Measurements from ENCODE around the gene L3MBTL1.

Gene L3MBTL1

DNA sequence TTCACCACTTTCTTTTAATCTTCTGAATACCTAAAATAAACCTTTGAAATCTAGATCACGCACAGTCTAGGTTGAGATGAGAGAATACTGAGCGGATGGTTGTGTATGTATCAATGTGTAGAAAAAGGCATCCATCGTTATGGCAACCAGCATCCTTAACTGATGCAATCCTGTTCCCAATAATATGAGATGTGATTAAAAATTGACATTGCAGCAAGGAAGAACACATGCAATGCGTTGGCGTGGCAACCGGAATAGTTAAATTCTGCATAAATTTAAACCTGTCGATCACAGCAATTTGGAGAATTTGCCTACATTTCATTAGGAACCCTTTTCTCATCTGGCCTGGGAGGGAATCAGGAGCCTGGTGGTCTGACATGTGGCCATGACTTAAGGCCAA lies 1.3 kb upstream of the L3MBTL1 start:
- DNase-seq (ENCODE audit: low read depth) = no peak

DNA sequence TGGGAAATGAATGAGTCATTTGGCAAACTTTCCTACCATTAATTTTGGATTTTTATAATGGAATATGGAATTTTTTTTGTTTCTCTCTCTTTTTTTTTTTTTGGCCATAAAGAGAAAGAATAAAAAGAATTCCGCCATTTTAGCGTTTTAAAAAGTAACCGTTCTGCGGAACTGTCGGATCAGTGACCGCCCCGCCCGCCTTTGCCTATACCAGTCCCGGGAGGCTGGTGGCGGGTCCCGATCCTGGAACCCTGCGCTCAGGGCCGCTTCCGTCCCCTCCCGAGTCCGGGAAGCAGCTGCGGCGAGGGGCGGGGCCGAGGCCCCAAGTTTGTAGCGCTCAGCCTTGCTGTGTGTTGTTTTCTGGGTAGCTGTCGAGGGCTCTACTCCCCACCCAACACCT lies 609 bp downstream of the L3MBTL1 start:
- no peak for DNase-seq (ENCODE audit: low read depth)

DNA sequence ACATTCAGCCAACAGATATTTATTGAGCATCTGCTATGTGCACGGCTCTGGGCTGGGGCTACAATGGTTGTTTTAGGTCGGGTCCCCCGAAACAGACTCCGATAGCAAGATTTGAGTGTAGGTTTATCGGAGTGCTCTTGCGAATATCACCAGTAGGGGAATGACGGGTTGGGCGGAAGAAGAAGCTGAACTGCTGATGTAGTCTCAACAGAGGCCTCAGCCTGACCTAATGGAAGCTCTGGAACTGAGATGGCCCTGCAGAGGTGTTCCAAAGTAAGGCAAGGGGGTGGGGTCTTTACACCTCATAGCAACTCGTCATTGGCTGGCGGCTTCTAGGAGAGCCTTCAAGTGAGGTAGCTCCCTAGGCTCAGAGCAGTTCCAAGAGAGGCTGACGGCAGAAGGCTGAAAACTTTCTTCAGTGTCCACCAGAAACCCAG lies 1.1 kb downstream of the L3MBTL1 start:
- DNase-seq (ENCODE audit: low read depth) = no peak

DNA sequence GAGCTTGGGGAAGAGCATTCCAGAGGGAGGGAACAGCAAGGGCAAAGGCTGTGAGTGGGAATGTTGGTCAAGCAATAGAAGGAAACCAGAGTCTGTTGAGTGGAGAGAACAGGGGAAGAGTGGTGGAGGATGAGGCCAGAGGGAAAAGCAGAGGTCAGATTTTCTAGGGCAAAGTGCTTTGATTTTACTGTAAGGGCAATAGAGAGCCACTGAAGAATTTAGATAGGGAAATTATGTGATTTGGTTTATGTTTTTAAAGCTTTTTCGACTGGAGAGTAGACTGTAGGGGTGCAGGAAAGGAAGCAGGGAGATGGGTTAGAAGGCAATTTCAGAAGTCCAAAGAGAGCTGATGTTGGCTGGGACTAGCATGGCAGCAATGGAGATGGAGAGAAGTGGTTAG lies 4.4 kb downstream of the L3MBTL1 start:
- no peak for DNase-seq (ENCODE audit: low read depth)

DNA sequence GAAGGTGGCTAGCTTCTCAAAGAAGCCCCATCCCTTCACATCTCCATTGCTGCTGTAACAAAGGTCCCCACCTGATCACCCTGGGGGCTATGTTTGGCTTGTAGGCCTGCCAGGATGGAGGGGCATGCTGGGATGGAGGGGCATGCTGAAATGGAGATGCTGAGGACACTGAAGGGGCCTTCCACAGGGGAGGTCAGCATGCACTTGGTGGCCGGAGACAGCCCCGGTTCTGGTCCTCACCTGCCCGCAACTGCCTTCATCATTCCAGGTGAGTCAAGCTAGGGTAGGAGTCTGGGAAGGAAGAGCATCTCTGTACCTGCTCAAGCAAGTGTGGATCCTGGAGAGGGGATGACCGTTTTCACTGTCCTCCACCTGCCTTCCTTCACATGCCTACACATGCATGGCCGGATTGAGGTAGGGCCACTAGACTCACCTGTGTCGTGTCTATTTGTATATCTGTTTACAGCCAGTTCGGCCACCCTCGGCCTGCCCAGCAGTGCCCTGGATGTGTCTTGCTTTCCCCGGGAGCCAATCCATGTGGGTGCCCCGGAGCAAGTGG lies 6.0 kb downstream of the L3MBTL1 start:
- no peak for DNase-seq (ENCODE audit: low read depth)

DNA sequence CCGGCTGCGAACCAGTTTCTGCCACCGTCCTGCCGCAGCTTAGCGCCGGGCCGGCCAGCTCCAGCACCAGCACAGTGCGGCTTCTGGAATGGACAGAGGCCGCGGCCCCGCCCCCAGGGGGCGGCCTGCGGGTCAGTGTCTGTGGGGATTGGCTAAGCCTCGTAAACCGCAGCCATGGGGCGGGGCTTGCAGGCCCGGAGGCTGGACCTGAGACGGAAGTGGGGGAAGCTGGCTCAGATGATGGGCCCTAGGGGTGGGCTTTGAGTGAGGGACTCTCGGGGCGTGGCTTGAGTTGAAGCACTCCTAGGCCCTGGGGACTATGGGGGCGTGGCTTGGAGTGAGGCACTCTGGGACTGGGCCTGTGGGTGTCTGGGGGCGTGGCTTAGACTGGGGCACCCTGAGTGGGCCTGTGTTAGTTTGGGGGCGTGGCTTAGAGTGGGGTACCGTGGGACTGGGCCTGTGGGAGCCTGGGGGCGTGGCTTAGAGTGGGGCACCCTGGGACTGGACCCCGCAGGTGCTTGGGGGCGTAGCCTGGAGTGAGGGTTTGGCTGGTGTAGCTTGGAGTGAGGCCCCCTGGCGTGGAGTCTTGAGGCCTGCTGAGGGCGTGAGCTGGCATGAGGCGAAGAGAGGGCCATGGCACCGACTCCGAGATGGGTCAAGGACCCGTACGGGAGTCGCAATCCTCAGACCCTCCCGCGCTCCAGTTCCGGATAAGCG lies 6.6 kb downstream of the L3MBTL1 start:
- peak; percentile 99 for DNase-seq (ENCODE audit: low read depth)

DNA sequence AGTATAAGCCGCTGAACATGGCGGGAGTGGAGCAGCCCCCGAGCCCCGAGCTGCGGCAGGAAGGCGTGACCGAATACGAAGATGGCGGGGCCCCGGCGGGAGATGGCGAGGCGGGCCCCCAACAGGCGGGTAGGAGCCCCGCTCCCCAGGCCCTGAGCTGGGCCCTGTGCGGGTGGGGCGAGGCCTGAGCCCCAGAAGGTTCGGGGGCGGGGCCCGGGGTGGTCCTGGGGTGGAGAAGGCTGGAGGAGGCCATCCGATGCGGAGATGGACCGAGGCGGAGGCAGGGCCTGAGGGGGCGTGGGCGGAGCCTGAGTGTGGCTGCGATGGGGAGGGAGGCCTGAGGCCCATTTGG lies 7.1 kb downstream of the L3MBTL1 start:
- peak; percentile 16 for DNase-seq (ENCODE audit: low read depth)

DNA sequence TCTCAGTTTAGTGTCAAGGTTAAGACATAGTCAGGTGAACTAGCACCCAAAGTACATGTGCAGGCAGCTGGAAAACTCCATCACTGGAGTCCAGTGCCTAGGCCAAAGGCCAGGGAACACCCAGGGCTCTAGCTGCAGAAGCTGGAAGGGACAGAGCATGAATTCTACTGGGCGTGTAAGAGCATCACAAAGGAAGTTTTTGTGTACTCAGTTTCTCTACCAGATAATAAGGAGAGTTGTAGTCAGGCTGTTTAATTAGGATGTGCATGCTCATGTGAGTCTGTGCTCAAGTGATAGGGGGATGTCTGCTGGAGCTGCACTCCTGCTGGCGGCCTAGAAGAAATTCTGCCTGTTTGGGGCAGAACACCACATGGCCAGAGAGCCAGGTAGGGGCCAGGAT lies 8.1 kb downstream of the L3MBTL1 start:
- no peak for DNase-seq (ENCODE audit: low read depth)

DNA sequence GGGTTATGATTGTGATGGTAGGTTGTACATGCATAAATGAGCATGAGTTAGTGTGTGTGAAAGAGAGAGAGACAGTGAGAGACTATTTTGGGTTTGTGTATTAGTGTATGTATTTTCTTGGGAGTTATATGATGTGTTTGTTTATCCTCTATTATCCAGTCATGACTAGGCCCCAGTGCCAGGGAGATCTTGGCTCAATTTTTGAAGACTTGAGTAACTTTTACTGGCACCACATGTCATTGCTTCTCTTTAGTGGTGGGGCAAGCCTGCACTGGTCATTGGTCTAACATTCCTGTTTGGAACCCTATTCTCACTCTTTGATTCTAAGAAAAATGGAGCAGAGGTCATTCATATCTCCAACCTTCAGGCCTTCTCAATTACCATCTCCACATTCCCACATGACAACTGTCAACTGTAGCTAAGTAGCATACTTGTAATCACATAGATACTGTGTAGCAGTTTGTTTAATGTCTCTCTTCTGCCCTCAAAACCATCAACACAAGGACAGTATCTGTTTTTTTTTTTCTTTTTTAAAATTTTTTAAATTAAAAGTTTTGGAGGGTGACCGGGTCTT lies 8.8 kb downstream of the L3MBTL1 start:
- no peak for DNase-seq (ENCODE audit: low read depth)

DNA sequence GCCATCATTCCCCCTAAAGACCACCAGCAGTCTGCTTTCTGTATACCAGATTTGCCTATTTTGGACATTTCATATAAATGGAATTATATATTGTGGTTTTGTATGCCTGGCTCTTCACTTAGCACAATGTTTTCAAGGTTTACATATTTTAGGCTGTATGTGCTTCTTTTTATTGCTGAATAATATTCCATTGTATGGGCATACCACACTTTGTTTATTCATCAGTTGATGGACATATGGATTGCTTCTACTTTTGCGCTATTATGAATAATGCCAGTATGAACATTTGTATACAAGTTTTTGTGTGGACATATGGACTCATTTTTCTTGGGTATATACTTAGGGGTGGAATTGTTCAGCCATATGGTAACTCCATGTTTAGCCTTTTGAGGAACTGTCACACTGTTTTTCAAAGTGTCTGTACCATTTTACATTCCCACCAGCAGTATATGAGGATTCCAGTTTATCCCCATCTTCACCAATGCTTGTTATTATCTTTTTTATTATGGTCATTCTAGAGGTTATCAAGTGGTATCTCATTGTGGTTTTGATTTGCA lies 12.7 kb downstream of the L3MBTL1 start:
- no peak for DNase-seq (ENCODE audit: low read depth)

DNA sequence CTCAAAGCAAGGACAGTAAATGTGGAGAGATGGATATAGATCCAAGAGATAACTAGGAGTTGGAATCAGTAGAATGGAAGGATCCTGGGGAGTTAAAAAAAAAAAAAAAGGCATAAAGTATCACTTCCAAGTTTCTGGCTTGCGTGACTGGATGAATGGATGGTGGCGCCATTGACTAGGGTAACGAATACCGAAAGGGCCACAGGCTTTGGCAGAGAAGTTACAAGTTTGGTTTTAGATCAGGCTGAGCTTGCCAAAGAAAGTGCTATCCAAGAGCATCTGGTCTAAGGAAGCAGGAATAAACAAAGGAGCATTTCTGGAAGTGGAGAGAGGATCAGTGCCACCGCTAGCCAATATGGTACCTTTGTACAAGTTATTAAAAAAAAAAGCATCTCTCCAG lies 17.5 kb downstream of the L3MBTL1 start:
- no peak for DNase-seq (ENCODE audit: low read depth)

DNA sequence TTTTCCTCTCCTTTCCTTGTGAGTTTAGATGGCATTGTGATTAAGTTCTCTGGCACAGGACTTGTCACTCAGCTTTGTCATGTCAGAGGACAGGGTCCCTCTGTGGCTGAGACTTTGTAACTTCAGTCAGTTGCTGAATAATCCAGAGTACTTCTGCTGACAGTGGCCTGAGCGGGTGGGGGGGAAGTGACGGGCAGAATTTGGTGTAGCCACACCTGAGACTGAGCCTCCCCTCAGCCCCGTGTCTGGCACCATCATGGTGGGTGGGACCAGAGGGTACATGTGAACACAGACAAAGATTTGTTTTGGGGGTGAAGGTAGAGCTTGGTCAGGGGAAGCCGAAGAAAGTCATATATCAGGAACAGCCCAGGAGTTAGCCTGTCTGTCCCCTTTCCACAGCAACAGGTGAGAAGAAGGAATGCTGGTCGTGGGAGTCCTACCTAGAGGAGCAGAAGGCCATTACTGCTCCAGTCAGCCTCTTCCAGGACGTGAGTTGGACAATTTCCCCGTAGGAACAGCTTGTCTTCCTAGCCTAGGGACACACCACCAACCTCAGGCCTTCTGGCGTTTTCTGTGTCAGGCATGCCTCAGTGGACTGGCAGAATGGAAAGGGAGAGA lies 20.9 kb downstream of the L3MBTL1 start:
- no peak for DNase-seq (ENCODE audit: low read depth)

DNA sequence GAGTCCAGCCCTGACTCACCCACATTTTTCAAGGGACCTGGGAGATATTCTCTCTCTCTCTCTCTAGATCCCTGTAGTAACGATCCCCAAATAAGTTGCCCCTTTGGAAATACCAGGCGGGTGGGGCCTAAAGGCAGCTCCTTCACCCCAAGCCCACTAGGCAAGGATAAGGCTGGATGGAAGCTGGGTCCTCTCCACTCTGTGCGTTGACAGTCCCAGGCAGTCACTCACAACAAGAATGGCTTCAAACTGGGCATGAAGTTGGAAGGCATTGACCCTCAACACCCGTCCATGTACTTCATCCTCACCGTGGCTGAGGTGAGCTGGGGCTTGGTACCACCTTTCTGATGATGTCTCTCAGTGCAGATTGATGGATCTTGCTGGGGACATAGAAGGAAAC lies 21.6 kb downstream of the L3MBTL1 start:
- no peak for DNase-seq (ENCODE audit: low read depth)

DNA sequence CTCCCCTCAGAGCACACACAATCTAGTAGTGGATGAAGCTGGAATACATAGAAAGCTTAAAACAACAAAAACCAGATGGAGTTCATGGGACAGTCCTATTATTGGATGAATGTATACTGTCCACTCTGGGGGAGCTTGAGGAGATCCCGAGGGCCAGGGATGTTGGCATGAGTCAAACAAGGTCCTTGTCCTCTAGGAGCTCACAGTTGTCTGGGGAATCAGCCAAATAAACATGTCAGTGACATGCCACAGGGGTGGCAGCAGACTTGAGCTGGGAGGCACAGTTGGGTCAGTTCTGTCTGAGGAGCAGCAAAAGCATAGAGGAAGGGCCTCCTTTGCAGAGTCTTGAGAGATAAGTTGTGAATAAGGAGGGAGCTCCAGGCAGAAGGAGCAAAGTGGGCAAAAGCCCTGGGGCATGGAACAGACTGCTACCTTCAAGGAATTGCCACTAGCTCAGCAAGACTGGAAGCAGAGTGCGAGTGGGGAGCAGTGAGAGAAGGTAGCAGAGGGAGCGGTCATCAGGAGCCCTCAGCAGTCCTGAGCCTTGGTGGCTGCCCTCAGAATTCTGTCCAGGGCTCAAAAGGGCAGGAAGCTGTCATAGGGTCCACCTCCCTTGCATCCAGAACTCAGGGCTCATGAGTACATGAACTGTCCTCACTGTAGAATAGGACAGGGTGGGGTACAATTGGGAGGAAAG lies 22.1 kb downstream of the L3MBTL1 start:
- no peak for DNase-seq (ENCODE audit: low read depth)

DNA sequence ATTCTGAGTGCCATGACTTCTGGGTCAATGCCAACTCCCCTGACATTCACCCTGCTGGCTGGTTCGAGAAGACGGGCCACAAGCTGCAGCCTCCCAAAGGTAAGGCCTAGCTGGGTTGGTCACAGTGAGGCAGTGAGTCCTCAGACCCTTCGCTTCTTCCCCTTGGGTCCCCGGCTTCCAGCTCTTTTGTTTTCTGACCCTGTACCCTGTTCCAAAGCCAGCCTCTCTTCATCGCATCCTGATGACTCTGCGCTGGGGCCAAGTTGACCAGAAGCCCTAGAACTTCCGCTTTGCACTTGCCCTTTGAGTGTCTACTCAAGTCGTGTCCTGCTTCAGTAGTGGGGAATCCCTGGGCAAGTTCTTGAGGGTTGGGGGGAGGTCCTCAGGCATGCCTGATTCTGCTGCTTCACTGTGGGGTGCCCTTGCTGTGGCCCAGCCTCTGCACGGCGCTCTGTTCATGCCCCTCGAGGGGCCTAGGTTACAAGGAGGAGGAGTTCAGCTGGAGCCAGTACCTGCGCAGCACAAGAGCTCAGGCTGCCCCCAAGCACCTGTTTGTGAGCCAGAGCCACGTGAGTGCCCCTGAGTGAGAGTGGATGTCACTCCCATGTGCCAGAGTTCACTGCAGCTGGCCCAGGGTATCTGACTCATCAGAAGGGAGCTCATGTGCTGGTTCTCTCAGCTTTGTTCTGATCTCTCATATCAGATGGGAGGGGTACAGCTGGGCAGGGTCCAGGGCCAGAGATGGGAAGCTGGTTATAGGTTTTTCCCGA lies 23.0 kb downstream of the L3MBTL1 start:
- DNase-seq (ENCODE audit: low read depth) = no peak

DNA sequence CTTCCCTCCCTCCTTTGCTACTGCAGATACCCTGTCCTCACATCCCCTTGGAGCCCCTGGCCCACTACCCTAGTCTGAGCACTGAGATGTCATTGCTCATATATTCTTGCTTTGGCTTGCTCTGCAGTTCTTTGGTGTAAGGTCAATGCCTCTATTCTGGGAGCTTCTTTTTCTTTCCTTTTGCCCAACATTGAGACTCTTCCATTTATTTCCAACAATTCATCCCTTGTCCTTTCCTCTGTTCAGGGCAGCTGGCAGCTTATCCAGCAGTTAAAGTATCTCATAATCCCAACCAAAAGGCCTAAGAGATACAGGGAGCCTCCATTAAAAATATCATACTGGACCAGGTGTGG lies 23.6 kb downstream of the L3MBTL1 start:
- DNase-seq (ENCODE audit: low read depth) = no peak

DNA sequence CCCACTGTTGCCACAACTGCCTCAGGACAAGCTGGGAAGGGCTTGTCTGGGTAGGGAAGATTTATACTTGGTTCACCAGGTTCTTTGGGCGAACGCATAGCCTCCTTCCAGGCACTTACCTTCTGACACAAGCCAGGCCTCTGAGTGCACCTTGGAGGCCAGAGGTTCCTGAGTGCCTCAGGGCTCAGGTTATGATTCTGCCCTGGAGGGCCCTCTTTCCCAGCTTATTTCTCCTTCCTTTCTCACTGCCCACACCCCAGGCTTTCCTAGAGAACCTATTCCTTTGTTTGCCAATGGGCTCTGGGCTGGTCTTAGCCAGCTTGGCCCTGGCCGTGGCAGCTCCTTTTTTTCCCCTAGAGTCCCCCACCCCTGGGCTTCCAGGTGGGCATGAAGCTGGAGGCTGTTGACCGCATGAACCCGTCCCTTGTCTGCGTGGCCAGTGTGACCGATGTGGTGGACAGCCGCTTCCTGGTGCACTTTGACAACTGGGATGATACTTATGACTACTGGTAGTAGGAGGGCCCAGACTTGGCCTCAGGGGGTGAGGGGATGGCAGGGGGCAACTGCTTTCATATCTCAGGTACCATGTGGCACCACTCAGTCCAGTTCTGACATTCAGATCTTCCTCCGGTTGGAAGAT lies 25.0 kb downstream of the L3MBTL1 start:
- DNase-seq (ENCODE audit: low read depth) = no peak

DNA sequence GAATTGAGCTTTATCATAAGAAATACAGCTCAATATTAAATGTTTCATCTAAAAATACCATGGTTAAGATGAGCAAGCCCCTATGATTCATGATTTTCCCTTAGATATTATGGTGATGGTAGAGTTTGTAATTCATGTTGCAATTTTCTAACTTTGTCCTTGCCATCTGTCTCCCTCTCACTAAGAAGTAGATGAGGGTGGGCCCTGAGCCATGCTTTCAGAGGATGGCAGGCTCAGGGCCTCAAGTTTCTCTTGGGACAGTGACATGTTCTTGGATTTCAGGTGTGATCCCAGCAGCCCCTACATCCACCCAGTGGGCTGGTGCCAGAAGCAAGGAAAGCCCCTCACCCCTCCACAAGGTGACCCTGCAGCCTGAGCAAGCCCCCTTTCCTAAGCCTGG lies 25.6 kb downstream of the L3MBTL1 start:
- no peak for DNase-seq (ENCODE audit: low read depth)

DNA sequence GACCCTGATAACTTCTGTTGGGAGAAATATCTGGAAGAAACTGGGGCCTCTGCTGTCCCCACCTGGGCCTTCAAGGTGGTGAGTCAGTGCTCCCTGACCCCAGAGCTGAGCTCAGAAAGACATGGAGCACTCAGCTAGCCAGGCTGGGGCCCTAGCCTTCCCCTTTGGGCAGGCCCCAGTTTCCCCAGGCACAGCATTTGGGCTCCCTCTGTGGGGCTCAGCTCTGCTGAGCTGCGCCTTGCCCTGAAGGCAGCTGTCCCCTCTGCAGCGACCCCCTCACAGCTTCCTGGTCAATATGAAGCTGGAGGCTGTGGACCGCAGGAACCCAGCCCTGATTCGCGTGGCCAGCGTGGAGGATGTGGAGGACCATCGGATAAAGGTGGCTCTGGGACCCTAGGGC lies 26.5 kb downstream of the L3MBTL1 start:
- no peak for DNase-seq (ENCODE audit: low read depth)

DNA sequence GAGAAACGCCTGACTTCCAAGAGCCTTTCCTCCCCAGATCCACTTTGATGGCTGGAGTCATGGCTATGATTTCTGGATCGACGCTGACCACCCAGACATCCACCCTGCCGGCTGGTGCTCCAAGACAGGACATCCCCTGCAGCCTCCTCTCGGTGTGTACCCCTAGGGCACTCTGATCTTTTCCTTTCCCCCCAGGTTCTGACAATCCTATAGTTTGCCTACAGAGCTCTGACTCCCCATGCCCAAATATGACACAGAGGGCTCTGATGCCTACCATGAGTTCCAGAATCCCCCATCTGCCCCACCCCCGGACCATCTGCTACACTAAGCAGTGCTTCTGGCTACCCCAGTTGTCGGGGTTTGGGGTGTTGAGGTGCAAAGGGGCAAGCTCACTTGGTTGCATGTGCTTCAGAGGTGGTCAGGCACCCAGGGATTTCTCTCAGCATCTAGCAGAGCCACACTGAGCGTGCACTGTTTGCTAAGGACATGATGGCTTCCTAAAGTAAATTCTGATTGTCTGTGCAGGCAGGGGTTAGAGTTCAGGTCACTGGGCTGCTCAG lies 27.4 kb downstream of the L3MBTL1 start:
- DNase-seq (ENCODE audit: low read depth) = no peak

DNA sequence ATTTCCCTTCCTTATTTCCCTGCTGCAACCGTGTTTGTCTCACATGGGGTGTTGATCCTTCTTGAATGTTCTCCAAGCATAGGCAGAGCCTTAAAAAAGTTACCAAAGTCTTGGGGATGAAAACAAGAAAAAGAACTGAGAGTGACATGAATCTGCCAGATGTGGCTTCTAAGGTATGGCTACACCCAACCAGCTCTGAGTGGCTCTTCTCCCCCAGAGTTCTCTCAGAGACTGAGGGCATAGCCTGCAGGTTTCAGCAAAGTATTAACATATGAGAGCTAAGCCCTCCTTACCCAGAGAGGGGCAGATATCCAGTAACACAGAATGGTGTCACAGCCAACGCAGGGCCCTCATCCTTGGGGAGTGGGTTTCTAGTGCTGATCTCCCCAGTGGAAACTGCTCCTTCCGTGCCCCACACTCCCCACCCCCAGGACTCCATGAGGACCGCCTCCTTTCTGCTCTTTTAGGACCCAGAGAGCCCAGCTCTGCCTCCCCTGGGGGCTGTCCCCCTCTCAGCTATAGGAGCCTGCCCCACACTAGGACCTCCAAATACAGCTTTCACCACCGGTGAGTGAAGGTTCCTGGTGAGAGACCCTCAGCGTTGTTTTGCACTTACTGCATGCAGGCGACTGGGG lies 28.0 kb downstream of the L3MBTL1 start:
- no peak for DNase-seq (ENCODE audit: low read depth)

All from fibroblast of the conjunctiva (primary cell).